HepG2 (cell line): ENCODE measurements around the gene GPLD1. TPM values are rescaled to one million over a fixed set of nuclear protein-coding genes. Genes with fewer than 3 reads are reported as not detected.

ENCODE experiments used
- GZF1 ChIP-seq: sonication (generic); formaldehyde crosslinking; IDR thresholded peaks from 2 replicates; pipeline ENCODE4 v1.5.1; 2020; ENCODE audit warnings: mild to moderate bottlenecking, missing genetic modification reagents
- HNRNPK ChIP-seq: fragments of 200-400 bp; formaldehyde crosslinking; IDR thresholded peaks from 2 replicates; pipeline ENCODE4 v1.6.1; 2018; ENCODE audit warnings: low read length, low read depth, moderate library complexity, mild to moderate bottlenecking; ENCODE audit not compliant: poor library complexity, severe bottlenecking
- ISX ChIP-seq: sonication (generic); formaldehyde crosslinking; conservative IDR thresholded peaks from 2 replicates; pipeline ENCODE4 v1.5.0; 2020; ENCODE audit warnings: missing genetic modification reagents
- MEIS2 ChIP-seq: sonication (generic); formaldehyde crosslinking; IDR thresholded peaks from 2 replicates; pipeline ENCODE4 v1.9.0; 2021; ENCODE audit warnings: mild to moderate bottlenecking, missing genetic modification reagents
- SKI ChIP-seq: fragments of 450-650 bp; IDR thresholded peaks from one replicate; pipeline ENCODE4 v1.6.1; 2018; ENCODE audit warnings: mild to moderate bottlenecking; ENCODE audit not compliant: partially characterized antibody
- TARDBP ChIP-seq: sonication (generic); formaldehyde crosslinking; IDR thresholded peaks from 2 replicates; pipeline ENCODE4 v1.8.0; 2022; ENCODE audit warnings: mild to moderate bottlenecking, missing genetic modification reagents
- ZNF251 ChIP-seq: sonication (generic); formaldehyde crosslinking; IDR thresholded peaks from 2 replicates; pipeline ENCODE4 v1.9.0; 2021; ENCODE audit warnings: mild to moderate bottlenecking, missing genetic modification reagents
- ZNF274 ChIP-seq: sonication (generic); formaldehyde crosslinking; IDR thresholded peaks from 2 replicates; pipeline ENCODE4 v1.5.1; 2020; ENCODE audit warnings: mild to moderate bottlenecking, missing genetic modification reagents
- ZNF430 ChIP-seq: sonication (generic); formaldehyde crosslinking; IDR thresholded peaks from 2 replicates; pipeline ENCODE4 v1.9.0; 2021; ENCODE audit warnings: mild to moderate bottlenecking, missing genetic modification reagents
- ZNF564 ChIP-seq: sonication (generic); formaldehyde crosslinking; IDR thresholded peaks from 2 replicates; pipeline ENCODE4 v1.8.1; 2023; ENCODE audit warnings: mild to moderate bottlenecking, missing genetic modification reagents
- ZNF891 ChIP-seq: sonication (generic); formaldehyde crosslinking; IDR thresholded peaks from 2 replicates; pipeline ENCODE4 v1.5.0; 2020; ENCODE audit warnings: mild to moderate bottlenecking, missing genetic modification reagents
- ZZZ3 ChIP-seq: sonication (generic); formaldehyde crosslinking; IDR thresholded peaks from 2 replicates; pipeline ENCODE4 v1.4.0; 2020; ENCODE audit warnings: missing genetic modification reagents, mild to moderate bottlenecking, borderline replicate concordance
- polyA plus RNA-seq, 8 experiments: library from polyadenylated mRNA; depleted of rRNA in 3 of 8; stranded (reverse) in 7 of 8; unstranded in 1 of 8; fragments of >200 nt; fragmentation: Illumina TruSeq in 4 of 8; extraction: Trizol in 4 of 8; gene quantifications; 2 replicates each; pipeline versions ENCODE4 v1.2.1 to v1.2.3, GENCODE V29; 2011 to 2016; ENCODE audit warnings: low read depth in 4 of 8, missing spikeins in 1 of 8, mixed read lengths in 1 of 8; ENCODE audit not compliant: insufficient read depth in 1 of 8
- total RNA-seq, 5 experiments: library from RNA; depleted of rRNA; stranded (reverse); fragments of >200 nt; fragmentation: Illumina TruSeq; extraction: Trizol; gene quantifications; 2 replicates each; pipeline ENCODE4 v1.2.3, GENCODE V29; 2016; ENCODE audit warnings: low read depth in 1 of 5
- TF ChIP-seq, protein P1 (sequence below): IDR thresholded peaks from 2 replicates; pipeline ENCODE4 v1.6.1; 2016; ENCODE audit warnings: low read depth, borderline replicate concordance
- TF ChIP-seq, protein P2 (sequence below): sonication (generic); formaldehyde crosslinking; IDR thresholded peaks from 2 replicates; pipeline ENCODE4 v1.4.0; 2020; ENCODE audit warnings: missing genetic modification reagents, borderline replicate concordance
- TF ChIP-seq, protein P3 (sequence below): IDR thresholded peaks from 2 replicates; pipeline ENCODE4 v1.6.1; 2016; ENCODE audit warnings: missing compliant biosample characterization, missing genetic modification reagents, borderline replicate concordance
- TF ChIP-seq, protein P4 (sequence below): sonication (generic); formaldehyde crosslinking; IDR thresholded peaks from 2 replicates; pipeline ENCODE4 v1.4.0; 2020; ENCODE audit warnings: missing genetic modification reagents
- TF ChIP-seq, protein P5 (sequence below): IDR thresholded peaks from 2 replicates; pipeline ENCODE4 v1.6.1; 2012; ENCODE audit warnings: low read length, improper control_type of control experiment

The GPLD1 gene
- total and polyA plus RNA-seq, 2 of the 13 experiments (the other 11 are each of a cell fraction or from before 2014, with no cell fraction given) = 6.2 to 7.6 TPM

DNA sequence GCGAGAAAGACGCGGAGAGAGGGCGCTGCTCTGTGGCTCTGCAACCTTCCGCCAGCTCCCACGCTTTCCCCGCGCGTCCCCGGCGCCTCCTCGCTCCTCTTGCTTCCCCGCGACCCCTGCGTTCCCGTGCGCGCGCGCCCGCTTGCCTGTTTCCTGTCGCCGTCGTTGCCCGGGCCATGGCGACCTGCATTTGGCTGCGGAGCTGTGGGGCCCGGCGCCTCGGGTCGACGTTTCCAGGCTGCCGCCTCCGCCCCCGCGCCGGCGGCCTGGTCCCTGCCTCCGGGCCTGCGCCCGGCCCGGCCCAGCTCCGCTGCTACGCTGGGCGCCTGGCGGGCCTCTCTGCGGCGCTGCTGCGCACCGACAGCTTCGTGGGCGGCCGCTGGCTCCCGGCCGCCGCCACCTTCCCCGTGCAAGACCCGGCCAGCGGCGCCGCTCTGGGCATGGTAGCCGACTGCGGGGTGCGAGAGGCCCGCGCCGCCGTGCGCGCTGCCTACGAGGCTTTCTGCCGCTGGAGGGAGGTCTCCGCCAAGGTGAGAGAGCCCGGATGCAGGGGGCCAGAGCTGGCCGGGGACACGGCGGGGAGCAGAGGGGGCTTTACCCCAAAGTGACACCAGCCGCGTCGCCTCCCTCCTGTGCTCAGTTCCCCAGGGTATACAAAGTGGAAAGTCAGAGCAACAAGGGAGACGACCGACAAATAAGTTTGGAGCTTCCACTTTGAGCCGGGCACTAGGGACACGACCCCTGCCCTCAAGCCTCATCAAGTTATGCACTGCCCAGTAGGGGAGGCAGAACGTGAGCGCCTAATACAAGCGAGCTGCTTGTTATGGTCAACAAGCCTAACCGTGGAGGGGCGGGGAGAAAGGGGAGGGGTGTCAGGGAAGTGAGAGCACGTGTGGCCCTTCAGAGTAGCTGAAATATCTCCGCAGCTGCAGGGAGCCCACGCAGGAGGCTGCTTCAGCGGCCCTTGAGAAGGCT, 5.7 kb upstream of the GPLD1 start, which contains the start of gene ALDH5A1 (continued):
- TF ChIP-seq ZNF251 (no peak), HNRNPK (peak; percentile 85), ZNF274 (peak; percentile 13), TARDBP (no peak), ZZZ3 (peak; percentile 40; the same call in 1 of the 2 replicates), ISX (CRISPR knock-in tag) (no peak; the same call in 1 of the 2 replicates), ZNF564 (CRISPR knock-in tag) (peak; percentile 39; the same call in 1 of the 2 replicates), ZNF430 (CRISPR knock-in tag) (peak; percentile 81; the same call in 1 of the 2 replicates), MEIS2 (CRISPR knock-in tag) (peak; percentile 20), GZF1 (CRISPR knock-in tag) (no peak), ZNF891 (CRISPR knock-in tag) (0 out of 2 replicates have a peak, but pooled peaks have one; percentile 16), SKI (peak; percentile 63)
- TF ChIP-seq, protein P1, sequence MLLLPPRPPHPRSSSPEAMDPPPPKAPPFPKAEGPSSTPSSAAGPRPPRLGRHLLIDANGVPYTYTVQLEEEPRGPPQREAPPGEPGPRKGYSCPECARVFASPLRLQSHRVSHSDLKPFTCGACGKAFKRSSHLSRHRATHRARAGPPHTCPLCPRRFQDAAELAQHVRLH = no peak; the same call in none of the 2 replicates
- TF ChIP-seq, protein P2, sequence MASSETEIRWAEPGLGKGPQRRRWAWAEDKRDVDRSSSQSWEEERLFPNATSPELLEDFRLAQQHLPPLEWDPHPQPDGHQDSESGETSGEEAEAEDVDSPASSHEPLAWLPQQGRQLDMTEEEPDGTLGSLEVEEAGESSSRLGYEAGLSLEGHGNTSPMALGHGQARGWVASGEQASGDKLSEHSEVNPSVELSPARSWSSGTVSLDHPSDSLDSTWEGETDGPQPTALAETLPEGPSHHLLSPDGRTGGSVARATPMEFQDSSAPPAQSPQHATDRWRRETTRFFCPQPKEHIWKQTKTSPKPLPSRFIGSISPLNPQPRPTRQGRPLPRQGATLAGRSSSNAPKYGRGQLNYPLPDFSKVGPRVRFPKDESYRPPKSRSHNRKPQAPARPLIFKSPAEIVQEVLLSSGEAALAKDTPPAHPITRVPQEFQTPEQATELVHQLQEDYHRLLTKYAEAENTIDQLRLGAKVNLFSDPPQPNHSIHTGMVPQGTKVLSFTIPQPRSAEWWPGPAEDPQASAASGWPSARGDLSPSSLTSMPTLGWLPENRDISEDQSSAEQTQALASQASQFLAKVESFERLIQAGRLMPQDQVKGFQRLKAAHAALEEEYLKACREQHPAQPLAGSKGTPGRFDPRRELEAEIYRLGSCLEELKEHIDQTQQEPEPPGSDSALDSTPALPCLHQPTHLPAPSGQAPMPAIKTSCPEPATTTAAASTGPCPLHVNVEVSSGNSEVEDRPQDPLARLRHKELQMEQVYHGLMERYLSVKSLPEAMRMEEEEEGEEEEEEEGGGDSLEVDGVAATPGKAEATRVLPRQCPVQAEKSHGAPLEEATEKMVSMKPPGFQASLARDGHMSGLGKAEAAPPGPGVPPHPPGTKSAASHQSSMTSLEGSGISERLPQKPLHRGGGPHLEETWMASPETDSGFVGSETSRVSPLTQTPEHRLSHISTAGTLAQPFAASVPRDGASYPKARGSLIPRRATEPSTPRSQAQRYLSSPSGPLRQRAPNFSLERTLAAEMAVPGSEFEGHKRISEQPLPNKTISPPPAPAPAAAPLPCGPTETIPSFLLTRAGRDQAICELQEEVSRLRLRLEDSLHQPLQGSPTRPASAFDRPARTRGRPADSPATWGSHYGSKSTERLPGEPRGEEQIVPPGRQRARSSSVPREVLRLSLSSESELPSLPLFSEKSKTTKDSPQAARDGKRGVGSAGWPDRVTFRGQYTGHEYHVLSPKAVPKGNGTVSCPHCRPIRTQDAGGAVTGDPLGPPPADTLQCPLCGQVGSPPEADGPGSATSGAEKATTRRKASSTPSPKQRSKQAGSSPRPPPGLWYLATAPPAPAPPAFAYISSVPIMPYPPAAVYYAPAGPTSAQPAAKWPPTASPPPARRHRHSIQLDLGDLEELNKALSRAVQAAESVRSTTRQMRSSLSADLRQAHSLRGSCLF (CRISPR knock-in tag) = peak; percentile 40; the same call in 1 of the 2 replicates
- TF ChIP-seq, protein P3, sequence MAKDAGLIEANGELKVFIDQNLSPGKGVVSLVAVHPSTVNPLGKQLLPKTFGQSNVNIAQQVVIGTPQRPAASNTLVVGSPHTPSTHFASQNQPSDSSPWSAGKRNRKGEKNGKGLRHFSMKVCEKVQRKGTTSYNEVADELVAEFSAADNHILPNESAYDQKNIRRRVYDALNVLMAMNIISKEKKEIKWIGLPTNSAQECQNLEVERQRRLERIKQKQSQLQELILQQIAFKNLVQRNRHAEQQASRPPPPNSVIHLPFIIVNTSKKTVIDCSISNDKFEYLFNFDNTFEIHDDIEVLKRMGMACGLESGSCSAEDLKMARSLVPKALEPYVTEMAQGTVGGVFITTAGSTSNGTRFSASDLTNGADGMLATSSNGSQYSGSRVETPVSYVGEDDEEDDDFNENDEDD (CRISPR knock-in tag) = peak; percentile 71; the same call in 1 of the 2 replicates
- TF ChIP-seq, protein P4, sequence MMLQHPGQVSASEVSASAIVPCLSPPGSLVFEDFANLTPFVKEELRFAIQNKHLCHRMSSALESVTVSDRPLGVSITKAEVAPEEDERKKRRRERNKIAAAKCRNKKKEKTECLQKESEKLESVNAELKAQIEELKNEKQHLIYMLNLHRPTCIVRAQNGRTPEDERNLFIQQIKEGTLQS (CRISPR knock-in tag) = no peak
- TF ChIP-seq, protein P5, sequence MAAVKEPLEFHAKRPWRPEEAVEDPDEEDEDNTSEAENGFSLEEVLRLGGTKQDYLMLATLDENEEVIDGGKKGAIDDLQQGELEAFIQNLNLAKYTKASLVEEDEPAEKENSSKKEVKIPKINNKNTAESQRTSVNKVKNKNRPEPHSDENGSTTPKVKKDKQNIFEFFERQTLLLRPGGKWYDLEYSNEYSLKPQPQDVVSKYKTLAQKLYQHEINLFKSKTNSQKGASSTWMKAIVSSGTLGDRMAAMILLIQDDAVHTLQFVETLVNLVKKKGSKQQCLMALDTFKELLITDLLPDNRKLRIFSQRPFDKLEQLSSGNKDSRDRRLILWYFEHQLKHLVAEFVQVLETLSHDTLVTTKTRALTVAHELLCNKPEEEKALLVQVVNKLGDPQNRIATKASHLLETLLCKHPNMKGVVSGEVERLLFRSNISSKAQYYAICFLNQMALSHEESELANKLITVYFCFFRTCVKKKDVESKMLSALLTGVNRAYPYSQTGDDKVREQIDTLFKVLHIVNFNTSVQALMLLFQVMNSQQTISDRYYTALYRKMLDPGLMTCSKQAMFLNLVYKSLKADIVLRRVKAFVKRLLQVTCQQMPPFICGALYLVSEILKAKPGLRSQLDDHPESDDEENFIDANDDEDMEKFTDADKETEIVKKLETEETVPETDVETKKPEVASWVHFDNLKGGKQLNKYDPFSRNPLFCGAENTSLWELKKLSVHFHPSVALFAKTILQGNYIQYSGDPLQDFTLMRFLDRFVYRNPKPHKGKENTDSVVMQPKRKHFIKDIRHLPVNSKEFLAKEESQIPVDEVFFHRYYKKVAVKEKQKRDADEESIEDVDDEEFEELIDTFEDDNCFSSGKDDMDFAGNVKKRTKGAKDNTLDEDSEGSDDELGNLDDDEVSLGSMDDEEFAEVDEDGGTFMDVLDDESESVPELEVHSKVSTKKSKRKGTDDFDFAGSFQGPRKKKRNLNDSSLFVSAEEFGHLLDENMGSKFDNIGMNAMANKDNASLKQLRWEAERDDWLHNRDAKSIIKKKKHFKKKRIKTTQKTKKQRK = no peak
